ENCODE measurements around the gene CLEC18A. TPM values are rescaled to one million over a fixed set of nuclear protein-coding genes. Genes with fewer than 3 reads are reported as not detected.
"Not testable (repeated sequence)": the region's sequence is repeated elsewhere in the genome, so short reads cannot be mapped to it uniquely, and the experiment has no call there.

Gene CLEC18A
- total RNA-seq, 1 experiment from 2014 or later = 3.6 TPM

DNA sequence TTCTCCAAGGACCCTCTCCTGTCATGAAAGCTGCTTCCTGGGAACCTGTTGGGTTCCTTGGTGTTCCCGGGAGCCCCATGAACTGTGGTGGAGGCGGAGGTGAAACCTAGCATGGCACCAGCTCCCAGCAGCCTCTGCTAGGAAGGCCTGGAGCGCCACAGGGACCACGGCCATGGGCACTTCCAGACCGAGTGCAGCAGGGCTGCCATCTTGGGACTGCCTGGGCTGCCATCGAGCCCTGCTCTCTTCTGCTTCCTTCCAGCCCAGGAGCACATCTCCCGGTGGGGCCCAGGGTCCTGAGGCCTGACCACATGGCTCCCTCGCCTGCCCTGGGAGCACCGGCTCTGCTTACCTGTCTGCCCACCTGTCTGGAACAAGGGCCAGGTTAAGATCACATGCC, 12.2 kb downstream of the CLEC18A start:
- H3K4me1 Mint-ChIP-seq (ENCODE audit: low read depth, unreplicated experiment); BruUV-seq (replicated peaks); H3K27ac Mint-ChIP-seq (ENCODE audit: unreplicated experiment); H3K9me3 Mint-ChIP-seq (ENCODE audit: low read depth, unreplicated experiment); intact Hi-C loops (cut with micrococcal nuclease; ENCODE audit: unreplicated experiment); H3K36me3 Mint-ChIP-seq (ENCODE audit: insufficient read depth, unreplicated experiment); H3K4me3 Mint-ChIP-seq (ENCODE audit: low read depth, unreplicated experiment); H3K27me3 Mint-ChIP-seq (ENCODE audit: unreplicated experiment); DNase-seq; CTCF ChIA-PET: not testable (repeated sequence)

- H3K36me3 Mint-ChIP-seq (ENCODE audit: insufficient read depth, unreplicated experiment); H3K9me3 Mint-ChIP-seq (ENCODE audit: low read depth, unreplicated experiment); H3K27me3 Mint-ChIP-seq (ENCODE audit: unreplicated experiment); intact Hi-C loops (cut with micrococcal nuclease; ENCODE audit: unreplicated experiment); H3K27ac Mint-ChIP-seq (ENCODE audit: unreplicated experiment); H3K4me3 Mint-ChIP-seq (ENCODE audit: low read depth, unreplicated experiment); CTCF ChIA-PET; H3K4me1 Mint-ChIP-seq (ENCODE audit: low read depth, unreplicated experiment); BruUV-seq (replicated peaks): not testable (repeated sequence)
- DNase-seq = peak; percentile 36
Observed at GRCh38 chr16:69964960-69965660, 14.0 kb downstream of the CLEC18A start.

GRCh38 chr16:69965661-69966054, 14.5 kb downstream of the CLEC18A start:
- H3K4me1 Mint-ChIP-seq (ENCODE audit: low read depth, unreplicated experiment); H3K27me3 Mint-ChIP-seq (ENCODE audit: unreplicated experiment); intact Hi-C loops (cut with micrococcal nuclease; ENCODE audit: unreplicated experiment); BruUV-seq (replicated peaks); H3K4me3 Mint-ChIP-seq (ENCODE audit: low read depth, unreplicated experiment); H3K36me3 Mint-ChIP-seq (ENCODE audit: insufficient read depth, unreplicated experiment); H3K9me3 Mint-ChIP-seq (ENCODE audit: low read depth, unreplicated experiment); CTCF ChIA-PET; DNase-seq; H3K27ac Mint-ChIP-seq (ENCODE audit: unreplicated experiment): not testable (repeated sequence)

DNA sequence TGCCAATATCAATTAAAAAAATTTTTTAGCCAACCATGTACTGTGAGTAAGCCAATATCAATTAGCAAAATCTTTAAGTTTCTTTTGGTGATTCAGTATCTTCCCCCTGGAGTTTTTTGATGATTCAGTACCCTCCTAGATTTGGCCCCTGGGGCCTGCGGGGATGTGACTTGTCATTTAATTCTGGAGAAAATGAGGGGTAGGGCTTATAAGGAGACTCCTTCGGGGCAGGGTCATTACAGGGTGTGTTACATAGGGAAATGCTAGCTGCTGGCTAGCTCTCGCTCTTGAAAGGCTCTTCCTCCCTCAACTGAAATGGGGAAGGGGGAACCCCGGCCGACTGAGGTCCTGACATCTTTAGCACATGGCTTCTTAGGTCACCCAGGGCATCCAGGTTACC, 16.6 kb downstream of the CLEC18A start:
- CTCF ChIA-PET; BruUV-seq (replicated peaks): not testable (repeated sequence)

GRCh38 chr16:69968125-69968524, 17.0 kb downstream of the CLEC18A start:
- BruUV-seq (replicated peaks); intact Hi-C loops (cut with micrococcal nuclease; ENCODE audit: unreplicated experiment); CTCF ChIA-PET; H3K9me3 Mint-ChIP-seq (ENCODE audit: low read depth, unreplicated experiment); H3K4me1 Mint-ChIP-seq (ENCODE audit: low read depth, unreplicated experiment); DNase-seq; H3K4me3 Mint-ChIP-seq (ENCODE audit: low read depth, unreplicated experiment); H3K27me3 Mint-ChIP-seq (ENCODE audit: unreplicated experiment); H3K36me3 Mint-ChIP-seq (ENCODE audit: insufficient read depth, unreplicated experiment); H3K27ac Mint-ChIP-seq (ENCODE audit: unreplicated experiment): not testable (repeated sequence)

More for the DNA sequence above, 16.6 kb downstream of the CLEC18A start:
- H3K27me3 Mint-ChIP-seq (ENCODE audit: unreplicated experiment); intact Hi-C loops (cut with micrococcal nuclease; ENCODE audit: unreplicated experiment); H3K27ac Mint-ChIP-seq (ENCODE audit: unreplicated experiment); H3K4me1 Mint-ChIP-seq (ENCODE audit: low read depth, unreplicated experiment); H3K9me3 Mint-ChIP-seq (ENCODE audit: low read depth, unreplicated experiment); H3K36me3 Mint-ChIP-seq (ENCODE audit: insufficient read depth, unreplicated experiment); DNase-seq; H3K4me3 Mint-ChIP-seq (ENCODE audit: low read depth, unreplicated experiment): not testable (repeated sequence)

GRCh38 chr16:69969657-69970056, 18.5 kb downstream of the CLEC18A start:
- CTCF ChIA-PET, DNase-seq: not testable (repeated sequence)

DNA sequence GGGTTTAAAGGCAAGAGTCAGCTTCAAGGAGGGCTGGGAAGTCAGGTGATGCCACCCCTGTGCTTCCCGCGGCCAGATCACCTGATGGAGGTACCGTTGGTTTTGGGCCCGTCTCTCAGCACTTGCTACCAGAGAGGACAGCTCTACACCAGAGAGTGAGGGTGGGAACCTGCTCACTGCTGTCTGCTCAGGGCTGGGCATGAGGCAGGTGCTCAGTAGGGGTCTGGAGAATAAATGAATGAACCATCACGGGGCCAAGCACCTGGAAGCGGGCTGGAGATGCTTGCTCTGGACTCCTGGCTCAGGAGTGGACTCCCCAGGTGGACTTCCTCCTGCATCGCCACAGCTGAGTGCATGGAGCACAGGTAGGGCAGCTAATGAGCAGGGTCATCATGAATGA, 21.0 kb downstream of the CLEC18A start:
- H3K36me3 Mint-ChIP-seq (ENCODE audit: insufficient read depth, unreplicated experiment); H3K4me1 Mint-ChIP-seq (ENCODE audit: low read depth, unreplicated experiment); CTCF ChIA-PET; intact Hi-C loops (cut with micrococcal nuclease; ENCODE audit: unreplicated experiment); H3K9me3 Mint-ChIP-seq (ENCODE audit: low read depth, unreplicated experiment); H3K27me3 Mint-ChIP-seq (ENCODE audit: unreplicated experiment); DNase-seq; H3K27ac Mint-ChIP-seq (ENCODE audit: unreplicated experiment); BruUV-seq (replicated peaks); H3K4me3 Mint-ChIP-seq (ENCODE audit: low read depth, unreplicated experiment): not testable (repeated sequence)

More at GRCh38 chr16:69969657-69970056, 18.5 kb downstream of the CLEC18A start:
- BruUV-seq (replicated peaks); H3K4me3 Mint-ChIP-seq (ENCODE audit: low read depth, unreplicated experiment); H3K27ac Mint-ChIP-seq (ENCODE audit: unreplicated experiment); H3K27me3 Mint-ChIP-seq (ENCODE audit: unreplicated experiment); H3K4me1 Mint-ChIP-seq (ENCODE audit: low read depth, unreplicated experiment); H3K36me3 Mint-ChIP-seq (ENCODE audit: insufficient read depth, unreplicated experiment); intact Hi-C loops (cut with micrococcal nuclease; ENCODE audit: unreplicated experiment); H3K9me3 Mint-ChIP-seq (ENCODE audit: low read depth, unreplicated experiment): not testable (repeated sequence)

DNA sequence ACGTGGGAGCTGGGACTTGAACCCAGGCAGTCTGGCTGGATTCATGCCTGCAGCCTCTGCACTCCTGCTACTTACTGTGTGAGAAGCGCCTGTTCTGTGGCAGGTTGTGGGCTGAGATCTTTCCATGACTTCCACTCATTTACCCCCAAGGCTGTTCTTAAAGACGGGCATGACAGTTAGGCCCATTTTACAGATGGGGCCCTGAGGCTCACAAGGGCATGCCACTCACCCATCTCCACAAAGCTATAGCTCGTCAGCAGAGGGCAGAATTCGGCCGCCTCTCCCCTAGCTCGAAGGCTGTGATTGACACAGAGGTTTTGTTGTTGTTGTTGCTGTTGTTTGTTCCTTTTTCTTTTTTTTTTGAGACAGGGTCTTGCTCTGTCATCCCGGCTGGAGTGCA, 21.8 kb downstream of the CLEC18A start:
- H3K4me1 Mint-ChIP-seq (ENCODE audit: low read depth, unreplicated experiment); H3K4me3 Mint-ChIP-seq (ENCODE audit: low read depth, unreplicated experiment); intact Hi-C loops (cut with micrococcal nuclease; ENCODE audit: unreplicated experiment); H3K9me3 Mint-ChIP-seq (ENCODE audit: low read depth, unreplicated experiment); H3K27me3 Mint-ChIP-seq (ENCODE audit: unreplicated experiment); H3K36me3 Mint-ChIP-seq (ENCODE audit: insufficient read depth, unreplicated experiment); H3K27ac Mint-ChIP-seq (ENCODE audit: unreplicated experiment); BruUV-seq (replicated peaks); CTCF ChIA-PET; DNase-seq: not testable (repeated sequence)

- intact Hi-C loops (cut with micrococcal nuclease; ENCODE audit: unreplicated experiment); H3K9me3 Mint-ChIP-seq (ENCODE audit: low read depth, unreplicated experiment); BruUV-seq (replicated peaks); H3K4me1 Mint-ChIP-seq (ENCODE audit: low read depth, unreplicated experiment); H3K27ac Mint-ChIP-seq (ENCODE audit: unreplicated experiment); H3K27me3 Mint-ChIP-seq (ENCODE audit: unreplicated experiment); DNase-seq; H3K4me3 Mint-ChIP-seq (ENCODE audit: low read depth, unreplicated experiment); CTCF ChIA-PET: not testable (repeated sequence)
- H3K36me3 Mint-ChIP-seq (ENCODE audit: insufficient read depth, unreplicated experiment) = peaks cover 29% of the 10 kb centered on the region
Observed at GRCh38 chr16:69985196-69985595, 34.1 kb downstream of the CLEC18A start.

DNA sequence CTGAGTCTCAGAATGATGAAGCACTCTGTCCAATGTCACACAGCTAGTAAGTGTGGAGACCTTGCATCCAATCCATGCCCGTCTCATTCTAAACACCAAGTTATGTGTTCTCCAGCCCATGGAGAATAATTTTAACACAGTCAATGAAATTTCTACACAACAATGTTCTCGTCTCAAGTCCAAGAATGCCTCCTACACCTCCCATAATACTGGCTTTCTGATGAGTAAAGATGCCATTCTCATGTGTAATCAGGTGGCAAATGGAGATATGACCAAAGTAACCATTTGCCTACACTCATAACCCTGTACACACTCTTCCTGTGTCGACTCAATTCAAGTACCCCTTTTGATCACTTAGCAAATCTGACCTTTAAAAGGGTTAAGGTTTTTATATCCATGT, 46.8 kb downstream of the CLEC18A start:
- intact Hi-C loops (cut with micrococcal nuclease; ENCODE audit: unreplicated experiment); H3K27ac Mint-ChIP-seq (ENCODE audit: unreplicated experiment): not testable (repeated sequence)

More for the DNA sequence above, 46.8 kb downstream of the CLEC18A start:
- CTCF ChIA-PET; H3K4me3 Mint-ChIP-seq (ENCODE audit: low read depth, unreplicated experiment); H3K27me3 Mint-ChIP-seq (ENCODE audit: unreplicated experiment); H3K9me3 Mint-ChIP-seq (ENCODE audit: low read depth, unreplicated experiment); DNase-seq; BruUV-seq (replicated peaks); H3K4me1 Mint-ChIP-seq (ENCODE audit: low read depth, unreplicated experiment): not testable (repeated sequence)
- peaks cover 11% of the 10 kb centered on the region for H3K36me3 Mint-ChIP-seq (ENCODE audit: insufficient read depth, unreplicated experiment)

Measured in Calu3 (cell line).